Vagina (tissue), 2 donors: Measurements from ENCODE around the gene TP53AIP1. TPM values are rescaled to one million over a fixed set of nuclear protein-coding genes. Genes with fewer than 3 reads are reported as not detected.

Source experiments
- DNase-seq, 2 donors: peaks; one replicate each; pipeline ENCODE4 v3.0.0-alpha.2; 2017; ENCODE audit errors: extremely low spot score in 2 of 2
- H3K27ac ChIP-seq: fragments of 200-600 bp; sonication (generic); one replicate; pipeline ENCODE4 v1.5.1; 2019
- H3K27me3 ChIP-seq: fragments of 200-600 bp; sonication (generic); one replicate; pipeline ENCODE4 v1.5.1; 2019
- H3K36me3 ChIP-seq, 2 donors: fragments of 200-600 bp; sonication (generic); one replicate each; pipeline ENCODE4 v1.5.1; 2017 to 2019
- H3K4me1 ChIP-seq: fragments of 200-600 bp; sonication (generic); one replicate; pipeline ENCODE4 v1.5.1; 2019
- H3K4me3 ChIP-seq, 2 donors: fragments of 200-600 bp; sonication (generic); 1 replicate in 1 of 2; 2 replicates in 1 of 2; pipeline ENCODE4 v1.5.1; 2016 to 2019
- H3K9me3 ChIP-seq: fragments of 200-600 bp; sonication (generic); one replicate; pipeline ENCODE4 v1.5.1; 2019
- POLR2A ChIP-seq, 2 donors: fragments of 450-650 bp; IDR thresholded peaks; one replicate each; pipeline ENCODE4 v1.6.1; 2017; ENCODE audit warnings: antibody characterized with exemption in 2 of 2, mild to moderate bottlenecking in 2 of 2, moderate library complexity in 2 of 2
- POLR2AphosphoS5 ChIP-seq, 2 donors: sonication (generic); formaldehyde crosslinking; IDR thresholded peaks; one replicate each; pipeline ENCODE4 v1.9.0; 2017; ENCODE audit warnings: antibody characterized with exemption in 2 of 2, mild to moderate bottlenecking in 2 of 2, low read depth in 1 of 2; ENCODE audit not compliant: insufficient read depth in 1 of 2
- intact Hi-C: fragments of 100-400 bp; cut with DNase I; formaldehyde crosslinking; loops from one replicate; pipeline ENCODE4 v1.15.1; 2023
- total RNA-seq: library from RNA; depleted of rRNA; stranded (reverse); fragments of >200 nt; gene quantifications from one replicate; pipeline ENCODE4 v1.2.3, GENCODE V29; 2016
- TF ChIP-seq, protein P1 (sequence below), 3 experiments: fragments of 450-650 bp in 2 of 3; fragments of 200-600 bp in 1 of 3; sonication (generic) in 1 of 3; IDR thresholded peaks; one replicate each; pipeline ENCODE4 v1.5.1; 2017 to 2019; ENCODE audit warnings: antibody characterized with exemption in 3 of 3, mild to moderate bottlenecking in 2 of 3, moderate library complexity in 2 of 3

Gene TP53AIP1
- total RNA-seq, 1 donor from 2014 or later: 3.7 TPM

DNA sequence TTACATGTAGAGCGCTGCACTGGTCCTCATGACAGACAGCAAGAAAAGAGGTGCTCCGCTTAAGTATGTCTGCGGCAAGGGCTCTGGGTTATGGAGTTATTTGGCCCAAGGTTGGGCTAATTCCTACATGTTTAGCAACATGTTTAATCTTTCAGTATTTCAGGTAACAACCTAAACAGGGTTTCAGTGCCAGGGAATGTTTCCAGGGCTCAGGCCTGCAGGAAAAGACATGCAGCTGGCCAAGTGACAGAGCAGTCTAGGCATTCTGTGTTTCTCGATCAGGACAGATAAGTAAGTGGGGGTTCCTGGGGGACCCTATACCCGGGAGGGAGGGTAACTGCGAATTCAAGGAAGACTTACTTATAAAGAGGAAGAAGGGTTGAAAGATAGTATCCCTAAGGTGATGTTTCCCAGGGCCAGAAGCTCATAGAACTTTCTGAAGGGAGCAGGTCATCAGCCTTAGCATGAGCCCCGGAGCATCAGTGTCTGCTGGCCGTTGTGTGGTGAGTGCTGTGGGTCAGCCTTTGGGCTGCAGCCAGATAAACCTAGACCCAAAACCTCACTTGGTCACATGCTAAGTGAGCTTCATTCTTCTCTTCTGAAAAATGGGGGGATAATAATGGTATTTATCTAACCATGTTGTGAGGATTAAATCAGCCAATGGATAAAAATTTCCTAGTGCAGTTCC lies 33.1 kb downstream of the TP53AIP1 start:
- TF ChIP-seq POLR2A (IDR thresholded peaks at IDR 0.05) (no peak), POLR2AphosphoS5 (IDR thresholded peaks at IDR 0.05; ENCODE audit: insufficient read depth in 1 of 2, low read depth in 1 of 2) (no peak)
- TF ChIP-seq, protein P1, sequence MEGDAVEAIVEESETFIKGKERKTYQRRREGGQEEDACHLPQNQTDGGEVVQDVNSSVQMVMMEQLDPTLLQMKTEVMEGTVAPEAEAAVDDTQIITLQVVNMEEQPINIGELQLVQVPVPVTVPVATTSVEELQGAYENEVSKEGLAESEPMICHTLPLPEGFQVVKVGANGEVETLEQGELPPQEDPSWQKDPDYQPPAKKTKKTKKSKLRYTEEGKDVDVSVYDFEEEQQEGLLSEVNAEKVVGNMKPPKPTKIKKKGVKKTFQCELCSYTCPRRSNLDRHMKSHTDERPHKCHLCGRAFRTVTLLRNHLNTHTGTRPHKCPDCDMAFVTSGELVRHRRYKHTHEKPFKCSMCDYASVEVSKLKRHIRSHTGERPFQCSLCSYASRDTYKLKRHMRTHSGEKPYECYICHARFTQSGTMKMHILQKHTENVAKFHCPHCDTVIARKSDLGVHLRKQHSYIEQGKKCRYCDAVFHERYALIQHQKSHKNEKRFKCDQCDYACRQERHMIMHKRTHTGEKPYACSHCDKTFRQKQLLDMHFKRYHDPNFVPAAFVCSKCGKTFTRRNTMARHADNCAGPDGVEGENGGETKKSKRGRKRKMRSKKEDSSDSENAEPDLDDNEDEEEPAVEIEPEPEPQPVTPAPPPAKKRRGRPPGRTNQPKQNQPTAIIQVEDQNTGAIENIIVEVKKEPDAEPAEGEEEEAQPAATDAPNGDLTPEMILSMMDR (IDR thresholded peaks at IDR 0.05): no peak
- intact Hi-C loops: no loop called here
- no peaks in the 10 kb centered on the region for H3K36me3 ChIP-seq
- no peak for DNase-seq
- no peak overlapping the region for H3K27ac ChIP-seq
- H3K27me3 ChIP-seq: no peaks in the 10 kb centered on the region
- peaks cover 52% of the 10 kb centered on the region for H3K4me1 ChIP-seq
- H3K4me3 ChIP-seq: no peak overlapping the region
- no peaks in the 10 kb centered on the region for H3K9me3 ChIP-seq

DNA sequence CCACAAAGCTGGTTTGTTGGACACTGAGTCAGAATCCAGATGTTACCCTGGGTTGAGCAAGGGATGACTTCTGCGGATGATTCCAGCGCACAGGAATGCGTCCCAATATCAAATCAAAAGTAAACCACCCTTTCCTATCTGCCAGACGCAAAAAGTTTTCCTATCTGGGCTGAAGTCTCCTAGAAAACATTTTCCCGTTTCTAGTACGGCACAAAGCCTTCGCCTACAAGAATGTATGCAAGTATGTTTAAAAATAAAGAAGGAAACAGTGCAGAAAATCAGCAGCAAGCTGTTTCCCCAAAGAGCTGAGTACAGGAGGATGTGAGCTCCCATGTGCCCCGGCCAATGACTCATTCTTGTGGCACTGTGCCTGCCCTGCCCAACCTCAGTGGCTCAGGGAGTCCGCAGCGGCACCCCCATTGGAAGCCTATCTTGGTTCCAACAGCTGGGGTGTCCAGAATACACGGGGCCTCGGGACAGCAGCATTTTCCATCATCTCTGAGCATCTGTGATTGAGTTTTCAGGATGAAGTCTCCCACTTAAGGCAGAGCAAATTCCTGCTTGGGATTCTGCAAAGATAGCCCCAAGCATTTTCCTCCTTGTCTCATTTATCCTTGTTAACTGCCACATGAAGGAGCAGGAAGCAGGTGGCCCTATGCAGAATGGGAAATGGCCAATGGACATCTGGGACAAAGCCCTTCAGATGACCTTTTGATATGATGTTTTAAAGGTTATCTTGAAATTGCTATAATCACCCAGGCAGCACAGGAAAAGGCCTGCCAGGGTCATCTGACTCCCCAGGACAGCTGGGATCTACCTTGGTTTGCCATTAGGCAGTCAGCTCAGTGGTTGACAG lies 34.1 kb downstream of the TP53AIP1 start:
- Histone ChIP-seq H3K4me1 (peaks cover 46% of the 10 kb centered on the region), H3K27me3 (no peaks in the 10 kb centered on the region), H3K9me3 (no peaks in the 10 kb centered on the region), H3K36me3 (no peaks in the 10 kb centered on the region), H3K27ac (no peak overlapping the region), H3K4me3 (no peak overlapping the region)
- TF ChIP-seq, protein P1 (IDR thresholded peaks at IDR 0.05): no peak
- TF ChIP-seq POLR2AphosphoS5 (IDR thresholded peaks at IDR 0.05; ENCODE audit: insufficient read depth in 1 of 2, low read depth in 1 of 2) (peak; percentile 7 to 28), POLR2A (IDR thresholded peaks at IDR 0.05) (no peak)
- no peak for DNase-seq
- intact Hi-C loops: no loop called here

DNA sequence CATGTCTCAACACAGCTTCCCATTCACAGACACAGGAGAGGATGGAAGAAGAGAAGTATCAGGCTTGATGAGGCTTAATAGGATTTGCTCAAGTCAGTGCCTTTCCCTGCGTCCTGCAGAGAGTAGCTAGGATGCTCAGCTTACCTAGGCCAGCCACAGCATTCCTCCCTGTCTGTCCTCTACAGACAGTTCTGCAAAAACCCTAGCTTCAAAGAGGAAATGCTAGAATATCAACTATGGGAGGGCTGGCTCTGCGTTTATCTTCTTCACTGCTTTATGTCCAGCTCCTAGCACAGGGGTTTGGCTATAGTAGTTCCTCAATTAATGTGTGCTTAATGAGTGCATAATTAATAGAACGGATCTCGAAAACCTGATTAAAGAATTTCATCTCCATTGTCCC lies 35.1 kb downstream of the TP53AIP1 start:
- H3K36me3 ChIP-seq: no peaks in the 10 kb centered on the region
- no peaks in the 10 kb centered on the region for H3K9me3 ChIP-seq
- H3K27ac ChIP-seq: no peak overlapping the region
- no peak overlapping the region for H3K4me3 ChIP-seq
- H3K27me3 ChIP-seq: no peaks in the 10 kb centered on the region
- TF ChIP-seq POLR2AphosphoS5 (IDR thresholded peaks at IDR 0.05; ENCODE audit: insufficient read depth in 1 of 2, low read depth in 1 of 2): no peak
- TF ChIP-seq, protein P1 (IDR thresholded peaks at IDR 0.05): no peak
- DNase-seq: no peak
- intact Hi-C loops: no loop called here
- peaks cover 46% of the 10 kb centered on the region for H3K4me1 ChIP-seq

DNA sequence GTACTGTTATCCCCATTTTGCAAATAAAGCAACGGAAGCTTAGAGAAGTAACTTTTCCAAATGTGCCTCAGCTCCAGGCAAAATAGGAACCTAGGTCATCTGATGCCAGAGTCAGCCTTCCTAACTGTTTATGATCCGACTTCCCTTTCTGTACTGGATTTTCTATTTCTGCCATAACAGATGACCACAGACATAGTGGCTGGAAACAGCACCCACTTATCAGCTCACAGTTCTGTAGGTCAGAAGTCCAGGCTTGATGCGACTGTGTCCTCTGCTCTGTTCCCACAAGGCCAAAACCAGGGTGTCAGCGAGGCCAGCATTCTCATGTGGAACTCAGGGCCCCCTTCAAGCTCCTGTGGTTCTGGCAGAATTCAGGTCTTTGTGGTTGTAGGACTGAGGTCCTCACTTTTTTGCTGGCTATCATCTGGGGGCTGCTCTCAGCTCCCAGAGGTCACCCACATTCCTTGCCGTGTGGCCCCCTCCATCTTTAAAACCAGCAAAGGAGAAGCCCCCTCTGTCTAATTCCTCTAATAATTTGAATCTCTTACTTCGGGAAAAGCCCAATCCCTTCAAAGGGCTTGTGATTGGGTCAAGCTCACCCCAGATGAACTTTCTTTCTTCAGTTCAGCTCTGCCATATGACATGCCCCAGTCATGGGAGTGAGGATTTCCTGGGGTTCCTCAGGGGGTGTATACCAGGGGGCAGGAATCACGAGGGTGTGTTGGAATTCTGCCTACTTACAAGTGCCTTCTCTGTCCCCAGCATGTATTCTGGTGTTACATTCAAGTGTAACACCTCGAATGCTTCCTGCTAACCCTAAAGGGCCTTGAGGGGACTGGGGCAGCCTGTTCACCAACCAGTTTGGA lies 36.3 kb downstream of the TP53AIP1 start:
- H3K9me3 ChIP-seq: no peaks in the 10 kb centered on the region
- no peaks in the 10 kb centered on the region for H3K27me3 ChIP-seq
- intact Hi-C loops: no loop called here
- H3K4me3 ChIP-seq: peak overlapping the region; percentile 57 to 64
- peak overlapping the region; percentile 54 for H3K27ac ChIP-seq
- H3K36me3 ChIP-seq: no peaks in the 10 kb centered on the region
- DNase-seq: no peak
- TF ChIP-seq POLR2AphosphoS5 (IDR thresholded peaks at IDR 0.05; ENCODE audit: insufficient read depth in 1 of 2, low read depth in 1 of 2) (no peak), POLR2A (IDR thresholded peaks at IDR 0.05) (no peak)
- TF ChIP-seq, protein P1 (IDR thresholded peaks at IDR 0.05): no peak
- H3K4me1 ChIP-seq: peaks cover 46% of the 10 kb centered on the region
